GM12873 (cell line): Measurements from ENCODE around the gene SPATS2.

Source experiments
- TF ChIP-seq, protein P1 (sequence below): IDR thresholded peaks from 2 replicates; pipeline ENCODE4 v1.5.1; 2012; ENCODE audit warnings: low read depth, mild to moderate bottlenecking, moderate library complexity, low read length, control low read depth; ENCODE audit not compliant: insufficient read depth; ENCODE audit errors: missing control alignments

The SPATS2 gene

DNA sequence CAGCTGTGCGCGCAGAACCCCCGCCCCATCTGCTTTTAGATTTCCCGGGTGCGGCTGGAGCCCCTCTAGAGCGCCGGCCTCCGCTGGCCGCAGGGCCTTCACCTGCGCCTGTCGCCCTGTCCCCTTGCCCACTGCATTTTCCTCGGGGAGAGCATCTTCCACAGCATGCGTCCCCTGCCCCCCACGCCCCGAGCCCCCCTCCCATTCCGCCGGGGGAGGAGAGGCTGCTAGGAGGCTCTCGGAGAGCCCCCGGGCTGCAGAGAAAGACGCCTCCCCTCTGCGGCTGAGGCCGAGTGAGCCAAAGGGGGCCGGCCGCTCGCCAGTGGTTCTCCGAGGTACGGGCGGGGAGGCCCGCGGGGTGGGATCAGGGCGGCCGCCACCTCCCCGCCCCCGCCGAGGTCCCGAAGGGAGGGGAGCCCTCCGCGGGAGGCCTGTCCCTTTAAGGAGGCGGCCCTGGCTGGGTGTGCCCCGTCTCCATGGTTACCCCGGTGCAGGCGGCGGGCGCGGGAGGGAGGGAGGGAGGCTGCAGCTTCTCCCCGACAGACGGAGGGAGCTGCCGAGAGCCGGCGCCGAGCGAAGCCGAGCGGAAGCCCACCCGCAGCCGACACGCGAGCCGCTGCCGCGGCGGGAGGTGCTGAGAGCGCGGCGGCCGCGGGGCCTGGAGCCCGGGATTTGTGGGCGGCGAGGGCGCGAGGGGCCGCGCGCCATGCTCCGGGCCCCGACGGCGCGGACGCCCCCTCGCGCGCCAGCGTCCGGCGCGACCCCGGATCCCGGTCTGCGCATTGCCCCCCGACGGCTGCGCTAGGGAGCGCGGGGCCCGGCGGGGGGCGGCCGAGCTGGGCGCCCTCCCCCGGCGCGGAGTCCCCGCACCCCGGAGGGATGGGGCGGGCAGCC, 171.5 kb downstream of the SPATS2 start, which contains the start of gene KCNH3:
Gene KCNH3 (plus strand): TSS at position 521 of the 894 bp plus-strand sequence. CDS start 387 bp downstream, outside the sequence.
- TF ChIP-seq, protein P1, sequence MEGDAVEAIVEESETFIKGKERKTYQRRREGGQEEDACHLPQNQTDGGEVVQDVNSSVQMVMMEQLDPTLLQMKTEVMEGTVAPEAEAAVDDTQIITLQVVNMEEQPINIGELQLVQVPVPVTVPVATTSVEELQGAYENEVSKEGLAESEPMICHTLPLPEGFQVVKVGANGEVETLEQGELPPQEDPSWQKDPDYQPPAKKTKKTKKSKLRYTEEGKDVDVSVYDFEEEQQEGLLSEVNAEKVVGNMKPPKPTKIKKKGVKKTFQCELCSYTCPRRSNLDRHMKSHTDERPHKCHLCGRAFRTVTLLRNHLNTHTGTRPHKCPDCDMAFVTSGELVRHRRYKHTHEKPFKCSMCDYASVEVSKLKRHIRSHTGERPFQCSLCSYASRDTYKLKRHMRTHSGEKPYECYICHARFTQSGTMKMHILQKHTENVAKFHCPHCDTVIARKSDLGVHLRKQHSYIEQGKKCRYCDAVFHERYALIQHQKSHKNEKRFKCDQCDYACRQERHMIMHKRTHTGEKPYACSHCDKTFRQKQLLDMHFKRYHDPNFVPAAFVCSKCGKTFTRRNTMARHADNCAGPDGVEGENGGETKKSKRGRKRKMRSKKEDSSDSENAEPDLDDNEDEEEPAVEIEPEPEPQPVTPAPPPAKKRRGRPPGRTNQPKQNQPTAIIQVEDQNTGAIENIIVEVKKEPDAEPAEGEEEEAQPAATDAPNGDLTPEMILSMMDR, result no peak

DNA sequence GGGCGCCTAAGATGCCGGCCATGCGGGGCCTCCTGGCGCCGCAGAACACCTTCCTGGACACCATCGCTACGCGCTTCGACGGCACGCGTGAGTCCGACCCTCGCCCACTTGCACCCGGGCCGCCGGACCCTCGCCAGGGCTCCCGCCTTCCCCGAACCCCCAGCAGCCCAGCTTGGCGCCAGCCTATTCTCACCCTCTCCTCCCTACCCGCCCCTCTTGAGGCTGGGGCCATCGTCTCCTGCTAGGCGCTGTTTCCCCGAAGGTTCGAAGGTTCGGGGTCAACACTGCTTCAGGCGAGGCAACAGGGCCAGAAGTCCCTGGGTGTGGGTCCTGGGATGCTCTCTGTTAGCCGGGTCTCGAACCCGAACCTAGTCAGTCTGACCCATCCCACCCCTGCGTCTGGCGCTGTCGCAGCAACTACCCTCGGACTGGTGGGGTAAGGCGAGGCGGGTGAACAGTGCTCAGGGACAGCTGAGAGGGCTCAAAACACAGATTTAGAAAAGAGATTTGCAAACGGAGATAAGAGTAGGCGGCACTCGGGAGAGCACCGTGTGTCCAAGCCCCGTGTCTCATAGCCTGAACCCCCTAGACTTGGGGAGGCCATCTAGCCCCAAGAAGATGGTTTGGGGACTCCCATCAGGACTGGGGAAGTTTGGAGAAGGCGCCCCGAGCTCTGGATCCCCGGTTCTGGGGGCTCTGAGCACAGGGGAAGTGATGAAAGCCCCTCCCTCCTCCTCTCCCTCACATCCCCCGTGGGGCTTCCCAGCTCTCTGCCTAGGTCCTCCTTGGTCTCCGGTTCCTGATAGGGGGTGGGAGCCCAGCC, 172.4 kb downstream of the SPATS2 start:
- TF ChIP-seq, protein P1, result no peak

DNA sequence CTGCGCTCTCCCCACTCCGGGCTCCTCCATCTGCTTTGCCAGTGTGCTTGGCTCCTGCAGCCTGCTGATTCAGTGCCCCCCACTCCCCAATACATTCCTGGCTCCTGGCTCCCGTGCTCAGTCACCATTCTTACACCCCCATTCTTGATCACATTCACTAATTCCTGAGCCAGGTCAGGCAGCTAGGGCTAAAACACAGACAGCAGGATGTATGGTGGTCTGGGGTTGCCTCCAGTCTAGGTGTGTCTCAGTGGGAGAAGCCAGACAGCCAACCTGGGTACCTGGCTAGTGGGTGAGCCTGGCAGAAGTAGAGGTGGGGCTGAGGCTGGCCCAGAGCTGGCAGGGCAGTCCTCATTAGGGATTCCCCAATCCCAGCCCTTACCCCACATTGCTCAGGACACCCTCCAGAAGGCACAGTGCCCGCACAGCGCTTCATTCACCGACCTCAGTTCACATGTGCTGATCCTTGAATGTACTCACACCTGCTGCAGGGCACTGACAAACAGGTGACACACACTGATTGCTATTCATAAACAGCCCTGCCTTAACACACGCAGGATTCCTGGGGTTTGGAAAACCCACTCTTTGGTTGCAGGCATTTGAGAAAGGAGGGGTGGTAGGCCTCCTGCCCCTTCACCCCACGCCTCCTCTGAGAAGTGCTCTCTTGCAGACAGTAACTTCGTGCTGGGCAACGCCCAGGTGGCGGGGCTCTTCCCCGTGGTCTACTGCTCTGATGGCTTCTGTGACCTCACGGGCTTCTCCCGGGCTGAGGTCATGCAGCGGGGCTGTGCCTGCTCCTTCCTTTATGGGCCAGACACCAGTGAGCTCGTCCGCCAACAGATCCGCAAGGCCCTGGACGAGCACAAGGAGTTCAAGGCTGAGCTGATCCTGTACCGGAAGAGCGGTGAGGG, 173.2 kb downstream of the SPATS2 start:
- TF ChIP-seq, protein P1, result no peak

DNA sequence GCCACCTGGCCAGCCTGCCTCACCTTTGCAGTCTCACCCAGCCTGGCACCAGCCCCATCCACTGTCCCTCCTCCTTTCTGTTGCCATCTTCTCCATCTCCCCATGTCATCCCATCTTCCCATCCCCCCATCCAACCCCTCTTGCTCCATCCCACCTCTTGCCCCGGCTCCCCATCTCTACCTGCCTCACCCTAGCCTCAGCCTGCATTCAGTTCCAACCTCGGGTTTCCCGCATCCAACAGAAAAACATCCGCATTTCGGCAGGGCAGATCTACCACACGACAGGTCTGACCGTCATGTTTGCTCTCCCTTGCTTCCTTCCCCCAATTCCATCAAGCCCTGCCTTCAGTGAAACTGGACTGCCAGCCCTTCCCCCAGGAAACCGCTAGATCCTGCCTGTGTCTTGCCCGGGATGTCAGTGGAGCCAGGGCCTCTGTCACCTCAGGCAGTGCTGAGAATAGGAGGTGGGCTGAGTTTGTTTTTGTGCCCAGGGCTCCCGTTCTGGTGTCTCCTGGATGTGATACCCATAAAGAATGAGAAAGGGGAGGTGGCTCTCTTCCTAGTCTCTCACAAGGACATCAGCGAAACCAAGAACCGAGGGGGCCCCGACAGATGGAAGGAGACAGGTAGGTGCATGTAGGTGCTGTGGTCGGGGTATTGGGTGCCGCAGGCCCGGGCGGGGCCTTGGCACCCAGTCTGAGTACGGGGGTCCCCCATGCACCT, 174.0 kb downstream of the SPATS2 start:
- TF ChIP-seq, protein P1, result no peak

DNA sequence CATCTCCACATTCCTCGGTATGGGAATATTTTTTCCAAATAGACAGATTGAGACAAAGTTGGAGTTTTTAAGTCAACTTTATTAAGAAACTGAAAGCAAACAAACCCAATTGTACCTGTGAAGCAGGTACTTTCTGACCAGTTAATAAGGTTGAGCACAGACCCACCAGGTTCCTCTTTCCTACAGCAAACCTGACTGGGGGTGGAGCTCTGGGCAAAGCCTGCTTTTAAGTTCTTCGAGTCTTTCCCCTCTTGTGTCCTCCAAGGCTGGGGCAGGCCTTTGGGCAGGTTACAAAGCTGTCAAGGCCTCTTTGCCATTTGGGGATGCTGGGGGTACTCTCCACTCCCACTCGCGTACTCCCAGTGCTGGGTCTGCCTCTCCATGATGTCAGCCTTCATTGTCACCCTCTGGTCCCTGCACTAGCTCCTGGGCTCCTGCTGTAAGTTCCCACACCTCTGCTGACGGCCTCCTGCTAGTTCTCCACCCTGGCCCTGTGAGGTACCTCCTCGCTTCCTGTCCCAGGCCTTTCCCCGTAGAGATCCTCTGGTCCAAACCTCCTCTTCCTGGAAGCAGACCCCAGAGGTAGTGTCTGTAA, 174.7 kb downstream of the SPATS2 start:
- TF ChIP-seq, protein P1, result no peak

DNA sequence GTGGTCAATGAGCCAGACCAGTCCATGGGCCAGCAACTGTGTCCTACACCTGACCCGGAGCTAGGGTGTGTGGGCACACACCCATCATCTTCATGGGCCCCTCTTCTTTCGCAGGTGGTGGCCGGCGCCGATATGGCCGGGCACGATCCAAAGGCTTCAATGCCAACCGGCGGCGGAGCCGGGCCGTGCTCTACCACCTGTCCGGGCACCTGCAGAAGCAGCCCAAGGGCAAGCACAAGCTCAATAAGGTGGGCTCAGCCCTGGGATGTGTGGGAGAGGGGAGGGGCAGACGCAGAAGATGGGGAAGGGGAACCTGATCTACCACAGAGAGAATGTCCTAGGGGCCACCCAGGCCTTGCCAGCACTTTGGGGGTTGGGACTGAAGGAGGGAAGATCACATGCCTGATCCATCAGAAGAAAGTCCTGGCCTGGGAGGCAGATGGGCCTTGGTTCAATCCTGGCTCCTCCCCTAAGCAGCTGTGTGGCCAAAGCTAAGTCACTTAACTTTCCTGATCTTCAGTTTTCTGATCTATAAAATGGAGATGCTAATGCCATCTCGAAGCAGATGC, 175.4 kb downstream of the SPATS2 start:
- TF ChIP-seq, protein P1, result no peak
